Ovary (tissue), 3 donors: Measurements from ENCODE around the gene CDKL1.

ENCODE experiments used
- EP300 ChIP-seq: sonication (generic); formaldehyde crosslinking; IDR thresholded peaks from one replicate; pipeline ENCODE4 v1.6.1; 2017; ENCODE audit warnings: antibody characterized with exemption
- POLR2A ChIP-seq: fragments of 450-650 bp; IDR thresholded peaks from one replicate; pipeline ENCODE4 v1.6.1; 2017; ENCODE audit warnings: antibody characterized with exemption, mild to moderate bottlenecking, moderate library complexity
- TF ChIP-seq, protein P1 (sequence below), 3 donors: fragments of 450-650 bp in 2 of 3; fragments of 200-600 bp in 1 of 3; IDR thresholded peaks; one replicate each; pipeline versions ENCODE4 v1.5.1 to v1.8.0; 2016 to 2022; ENCODE audit warnings: antibody characterized with exemption in 3 of 3, mild to moderate bottlenecking in 1 of 3
- donor health status: DM: no; HTN: no; CAD: no.

DNA sequence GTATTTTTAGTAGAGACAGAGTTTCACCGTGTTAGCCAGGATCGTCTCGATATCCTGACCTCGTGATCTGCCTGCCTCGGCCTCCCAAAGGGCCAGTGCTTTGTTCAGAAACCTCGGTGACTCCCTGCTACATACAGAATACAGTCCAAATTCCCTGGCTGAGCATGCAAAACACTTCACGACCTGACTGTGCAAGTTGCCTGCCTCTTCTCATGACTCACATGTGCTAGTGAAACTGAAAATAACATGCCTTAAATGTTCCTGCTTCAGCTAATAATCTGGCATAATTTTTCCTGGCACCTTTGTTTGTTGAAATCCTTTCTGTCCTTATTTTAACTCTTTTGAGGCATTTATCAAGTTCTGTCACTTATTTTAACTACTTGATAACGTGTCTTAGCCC, 76.4 kb downstream of the CDKL1 start:
- TF ChIP-seq, protein P1, sequence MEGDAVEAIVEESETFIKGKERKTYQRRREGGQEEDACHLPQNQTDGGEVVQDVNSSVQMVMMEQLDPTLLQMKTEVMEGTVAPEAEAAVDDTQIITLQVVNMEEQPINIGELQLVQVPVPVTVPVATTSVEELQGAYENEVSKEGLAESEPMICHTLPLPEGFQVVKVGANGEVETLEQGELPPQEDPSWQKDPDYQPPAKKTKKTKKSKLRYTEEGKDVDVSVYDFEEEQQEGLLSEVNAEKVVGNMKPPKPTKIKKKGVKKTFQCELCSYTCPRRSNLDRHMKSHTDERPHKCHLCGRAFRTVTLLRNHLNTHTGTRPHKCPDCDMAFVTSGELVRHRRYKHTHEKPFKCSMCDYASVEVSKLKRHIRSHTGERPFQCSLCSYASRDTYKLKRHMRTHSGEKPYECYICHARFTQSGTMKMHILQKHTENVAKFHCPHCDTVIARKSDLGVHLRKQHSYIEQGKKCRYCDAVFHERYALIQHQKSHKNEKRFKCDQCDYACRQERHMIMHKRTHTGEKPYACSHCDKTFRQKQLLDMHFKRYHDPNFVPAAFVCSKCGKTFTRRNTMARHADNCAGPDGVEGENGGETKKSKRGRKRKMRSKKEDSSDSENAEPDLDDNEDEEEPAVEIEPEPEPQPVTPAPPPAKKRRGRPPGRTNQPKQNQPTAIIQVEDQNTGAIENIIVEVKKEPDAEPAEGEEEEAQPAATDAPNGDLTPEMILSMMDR (IDR thresholded peaks at IDR 0.05): no peak
- no peak for TF ChIP-seq POLR2A
- no peak for TF ChIP-seq EP300
